ENCODE data around the gene AOPEP. TPM values are rescaled to one million over a fixed set of nuclear protein-coding genes. Genes with fewer than 3 reads are reported as not detected.

AOPEP gene
- total RNA-seq, 1 donor from 2014 or later, result 16.6 TPM

DNA sequence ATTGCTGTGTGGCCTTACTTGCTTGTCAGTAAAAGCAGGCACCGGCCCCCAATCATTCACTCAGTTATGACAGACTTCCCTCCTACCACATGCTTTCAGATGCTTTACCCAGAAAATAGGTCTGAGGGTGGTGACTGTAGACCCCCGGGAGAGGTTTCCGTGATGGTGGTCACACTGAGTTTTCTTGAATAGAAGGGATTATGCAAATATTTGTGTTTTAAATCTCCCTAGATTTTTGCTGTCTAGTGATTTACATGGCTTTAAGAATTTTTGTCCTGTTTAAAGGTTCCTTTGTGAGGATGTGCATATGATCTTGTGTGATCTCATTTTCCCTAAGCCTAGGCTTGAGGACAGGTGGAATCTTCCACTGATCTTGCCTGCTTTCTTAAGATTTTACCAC lies 309.3 kb downstream of the AOPEP start:
- Histone ChIP-seq H3K4me1 (peaks cover 15% of the 10 kb centered on the region), H3K9ac (no peak overlapping the region), H3F3A (ENCODE audit: low read depth) (no peaks in the 10 kb centered on the region), H3K4me3 (no peak overlapping the region), H3K4me2 (no peak overlapping the region), H3K9me3 (ENCODE audit: low read depth) (no peaks in the 10 kb centered on the region), H4K20me1 (ENCODE audit: low read depth) (peaks cover 4% of the 10 kb centered on the region), H2AFZ (replicated peaks) (no peak overlapping the region), H3K27me3 (no peaks in the 10 kb centered on the region), H3K79me2 (ENCODE audit: low read depth) (no peaks in the 10 kb centered on the region), H3K27ac (no peak overlapping the region), H3K36me3 (no peaks in the 10 kb centered on the region)
- Mint-ChIP-seq H3K27me3 (ENCODE audit: insufficient read depth, low read depth) (no peaks in the 10 kb centered on the region), H3K4me3 (no peak overlapping the region), H3K4me1 (peaks cover 43% of the 10 kb centered on the region), H3K36me3 (peaks cover 12% of the 10 kb centered on the region), H3K9me3 (no peaks in the 10 kb centered on the region), H3K27ac (no peak overlapping the region)
- DNase-seq (ENCODE audit: low spot score), result no peak
- TF ChIP-seq EZH2phosphoT487 (IDR thresholded peaks at IDR 0.05), result no peak
- no peak for TF ChIP-seq EZH2 (IDR thresholded peaks at IDR 0.05)
- TF ChIP-seq, protein P1, sequence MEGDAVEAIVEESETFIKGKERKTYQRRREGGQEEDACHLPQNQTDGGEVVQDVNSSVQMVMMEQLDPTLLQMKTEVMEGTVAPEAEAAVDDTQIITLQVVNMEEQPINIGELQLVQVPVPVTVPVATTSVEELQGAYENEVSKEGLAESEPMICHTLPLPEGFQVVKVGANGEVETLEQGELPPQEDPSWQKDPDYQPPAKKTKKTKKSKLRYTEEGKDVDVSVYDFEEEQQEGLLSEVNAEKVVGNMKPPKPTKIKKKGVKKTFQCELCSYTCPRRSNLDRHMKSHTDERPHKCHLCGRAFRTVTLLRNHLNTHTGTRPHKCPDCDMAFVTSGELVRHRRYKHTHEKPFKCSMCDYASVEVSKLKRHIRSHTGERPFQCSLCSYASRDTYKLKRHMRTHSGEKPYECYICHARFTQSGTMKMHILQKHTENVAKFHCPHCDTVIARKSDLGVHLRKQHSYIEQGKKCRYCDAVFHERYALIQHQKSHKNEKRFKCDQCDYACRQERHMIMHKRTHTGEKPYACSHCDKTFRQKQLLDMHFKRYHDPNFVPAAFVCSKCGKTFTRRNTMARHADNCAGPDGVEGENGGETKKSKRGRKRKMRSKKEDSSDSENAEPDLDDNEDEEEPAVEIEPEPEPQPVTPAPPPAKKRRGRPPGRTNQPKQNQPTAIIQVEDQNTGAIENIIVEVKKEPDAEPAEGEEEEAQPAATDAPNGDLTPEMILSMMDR (IDR thresholded peaks at IDR 0.05), result no peak

DNA sequence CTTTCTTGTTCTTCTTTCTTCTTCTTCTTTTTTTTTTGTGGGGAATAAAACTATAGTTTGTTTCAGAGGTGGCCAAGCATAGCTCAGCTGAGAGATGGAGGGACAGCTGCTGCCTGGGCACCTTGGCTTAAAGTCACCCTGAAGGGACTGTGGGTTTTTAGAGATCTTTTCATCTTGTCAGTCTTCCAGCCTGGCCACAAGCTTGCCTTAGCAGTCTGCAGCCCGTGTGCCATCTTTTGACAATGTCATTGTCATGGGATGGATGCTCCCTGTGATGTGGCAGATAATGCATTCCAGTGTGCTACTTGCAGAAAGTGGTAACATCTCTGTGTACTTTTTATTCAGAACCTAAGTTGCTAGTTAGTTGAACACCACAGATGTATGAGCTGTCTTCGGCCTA lies 310.2 kb downstream of the AOPEP start:
- Mint-ChIP-seq H3K4me1 (peaks cover 40% of the 10 kb centered on the region), H3K9me3 (no peaks in the 10 kb centered on the region), H3K4me3 (no peak overlapping the region), H3K36me3 (peaks cover 12% of the 10 kb centered on the region), H3K27ac (no peak overlapping the region), H3K27me3 (ENCODE audit: insufficient read depth, low read depth) (no peaks in the 10 kb centered on the region)
- Histone ChIP-seq H4K20me1 (ENCODE audit: low read depth) (peaks cover 4% of the 10 kb centered on the region), H3K27ac (no peak overlapping the region), H3K4me1 (peaks cover 7% of the 10 kb centered on the region), H3K9ac (no peak overlapping the region), H3K4me2 (no peak overlapping the region), H2AFZ (replicated peaks) (no peak overlapping the region), H3K27me3 (no peaks in the 10 kb centered on the region), H3K36me3 (no peaks in the 10 kb centered on the region), H3F3A (ENCODE audit: low read depth) (no peaks in the 10 kb centered on the region), H3K4me3 (no peak overlapping the region), H3K9me3 (ENCODE audit: low read depth) (no peaks in the 10 kb centered on the region), H3K79me2 (ENCODE audit: low read depth) (no peaks in the 10 kb centered on the region)
- DNase-seq (ENCODE audit: low spot score), result no peak
- TF ChIP-seq EZH2phosphoT487 (IDR thresholded peaks at IDR 0.05), result no peak
- TF ChIP-seq, protein P1 (IDR thresholded peaks at IDR 0.05), result no peak
- no peak for TF ChIP-seq EZH2 (IDR thresholded peaks at IDR 0.05)

DNA sequence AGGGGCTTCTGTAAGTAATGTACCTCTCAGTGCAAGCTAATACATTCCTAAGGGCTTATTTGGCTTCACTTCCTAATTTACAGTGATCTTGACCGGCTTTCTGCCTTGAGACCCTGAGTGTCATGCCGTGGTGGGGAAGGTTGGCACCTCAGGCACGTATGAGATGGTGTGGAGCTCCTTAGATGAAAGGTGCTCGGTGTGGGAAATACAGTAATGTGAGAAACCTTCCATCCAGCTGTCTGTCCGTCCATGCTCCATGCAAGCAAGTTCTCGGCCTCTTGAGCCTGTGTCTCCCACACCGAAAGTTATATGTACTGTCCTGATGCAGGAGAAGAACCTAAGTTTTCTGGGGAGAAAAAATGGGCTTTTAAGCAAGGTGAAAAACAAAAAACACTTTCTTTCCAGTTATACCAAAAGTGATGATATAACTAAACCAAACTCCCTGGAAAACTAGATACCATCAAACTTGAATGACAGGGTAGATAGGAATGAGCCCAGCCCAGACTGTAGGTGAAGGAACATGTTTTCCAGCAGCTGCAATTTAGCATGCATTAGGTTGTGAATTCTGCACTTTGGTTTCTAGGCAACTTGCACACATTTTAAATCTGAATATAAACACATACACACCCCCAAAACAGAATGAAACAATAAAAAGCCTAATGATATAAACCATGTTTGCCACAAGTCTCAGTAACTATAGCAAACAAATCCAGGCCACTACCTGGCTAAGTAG lies 311.5 kb downstream of the AOPEP start:
- TF ChIP-seq EZH2phosphoT487 (IDR thresholded peaks at IDR 0.05) (no peak), EZH2 (IDR thresholded peaks at IDR 0.05) (no peak)
- TF ChIP-seq, protein P1 (IDR thresholded peaks at IDR 0.05), result no peak
- H3K4me3 ChIP-seq, result no peak overlapping the region
- H3K9me3 ChIP-seq (ENCODE audit: low read depth), result no peaks in the 10 kb centered on the region
- H3K9me3 Mint-ChIP-seq, result no peaks in the 10 kb centered on the region
- no peak overlapping the region for H3K9ac ChIP-seq
- no peaks in the 10 kb centered on the region for H3K79me2 ChIP-seq (ENCODE audit: low read depth)
- no peaks in the 10 kb centered on the region for H4K20me1 ChIP-seq (ENCODE audit: low read depth)
- no peaks in the 10 kb centered on the region for H3K36me3 ChIP-seq
- H2AFZ ChIP-seq (replicated peaks), result no peak overlapping the region
- H3K4me1 ChIP-seq, result no peaks in the 10 kb centered on the region
- H3K27me3 ChIP-seq, result no peaks in the 10 kb centered on the region
- H3K36me3 Mint-ChIP-seq, result peaks cover 14% of the 10 kb centered on the region
- peak overlapping the region; percentile 34 for H3K27ac Mint-ChIP-seq
- peaks cover 30% of the 10 kb centered on the region for H3K4me1 Mint-ChIP-seq
- no peak overlapping the region for H3K27ac ChIP-seq
- H3K4me3 Mint-ChIP-seq, result no peak overlapping the region
- H3K4me2 ChIP-seq, result no peak overlapping the region
- no peaks in the 10 kb centered on the region for H3K27me3 Mint-ChIP-seq (ENCODE audit: insufficient read depth, low read depth)
- no peak for DNase-seq (ENCODE audit: low spot score)
- no peaks in the 10 kb centered on the region for H3F3A ChIP-seq (ENCODE audit: low read depth)
